AG09309 (cell line): ENCODE data around the gene HINT3.

Experiments used
- DNase-seq: peaks from one replicate; pipeline ENCODE4 v3.0.0-alpha.2; 2010; ENCODE audit warnings: low read depth
- H3K4me3 ChIP-seq: 2 replicates; pipeline ENCODE4 v1.5.1; 2011; ENCODE audit warnings: mild to moderate bottlenecking, low read depth, low read length, moderate library complexity; ENCODE audit not compliant: control insufficient read depth
- TF ChIP-seq, protein P1 (sequence below): IDR thresholded peaks from 2 replicates; pipeline ENCODE4 v1.5.1; 2011; ENCODE audit warnings: mild to moderate bottlenecking, low read depth, low read length, inconsistent platforms; ENCODE audit not compliant: insufficient read depth, control insufficient read depth; ENCODE audit errors: missing control alignments

HINT3 gene

DNA sequence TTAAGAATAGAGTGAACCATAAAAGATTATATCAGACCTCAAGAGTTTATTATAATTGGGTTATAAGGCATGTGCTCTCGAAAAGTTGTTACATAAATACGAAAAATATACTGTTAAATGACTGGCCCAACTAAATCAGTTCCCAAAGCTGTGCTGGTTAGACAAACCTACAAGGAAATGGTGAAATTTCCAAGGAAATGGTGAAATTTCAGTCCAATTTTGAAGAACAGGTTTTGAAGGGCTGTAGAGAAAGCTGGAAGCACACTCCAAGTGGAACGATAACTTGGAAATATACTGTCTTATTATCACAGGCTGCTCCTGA lies 29.4 kb downstream of the HINT3 start:
- peak overlapping the region; percentile 73 for H3K4me3 ChIP-seq
- no peak for DNase-seq
- TF ChIP-seq, protein P1, sequence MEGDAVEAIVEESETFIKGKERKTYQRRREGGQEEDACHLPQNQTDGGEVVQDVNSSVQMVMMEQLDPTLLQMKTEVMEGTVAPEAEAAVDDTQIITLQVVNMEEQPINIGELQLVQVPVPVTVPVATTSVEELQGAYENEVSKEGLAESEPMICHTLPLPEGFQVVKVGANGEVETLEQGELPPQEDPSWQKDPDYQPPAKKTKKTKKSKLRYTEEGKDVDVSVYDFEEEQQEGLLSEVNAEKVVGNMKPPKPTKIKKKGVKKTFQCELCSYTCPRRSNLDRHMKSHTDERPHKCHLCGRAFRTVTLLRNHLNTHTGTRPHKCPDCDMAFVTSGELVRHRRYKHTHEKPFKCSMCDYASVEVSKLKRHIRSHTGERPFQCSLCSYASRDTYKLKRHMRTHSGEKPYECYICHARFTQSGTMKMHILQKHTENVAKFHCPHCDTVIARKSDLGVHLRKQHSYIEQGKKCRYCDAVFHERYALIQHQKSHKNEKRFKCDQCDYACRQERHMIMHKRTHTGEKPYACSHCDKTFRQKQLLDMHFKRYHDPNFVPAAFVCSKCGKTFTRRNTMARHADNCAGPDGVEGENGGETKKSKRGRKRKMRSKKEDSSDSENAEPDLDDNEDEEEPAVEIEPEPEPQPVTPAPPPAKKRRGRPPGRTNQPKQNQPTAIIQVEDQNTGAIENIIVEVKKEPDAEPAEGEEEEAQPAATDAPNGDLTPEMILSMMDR: no peak

DNA sequence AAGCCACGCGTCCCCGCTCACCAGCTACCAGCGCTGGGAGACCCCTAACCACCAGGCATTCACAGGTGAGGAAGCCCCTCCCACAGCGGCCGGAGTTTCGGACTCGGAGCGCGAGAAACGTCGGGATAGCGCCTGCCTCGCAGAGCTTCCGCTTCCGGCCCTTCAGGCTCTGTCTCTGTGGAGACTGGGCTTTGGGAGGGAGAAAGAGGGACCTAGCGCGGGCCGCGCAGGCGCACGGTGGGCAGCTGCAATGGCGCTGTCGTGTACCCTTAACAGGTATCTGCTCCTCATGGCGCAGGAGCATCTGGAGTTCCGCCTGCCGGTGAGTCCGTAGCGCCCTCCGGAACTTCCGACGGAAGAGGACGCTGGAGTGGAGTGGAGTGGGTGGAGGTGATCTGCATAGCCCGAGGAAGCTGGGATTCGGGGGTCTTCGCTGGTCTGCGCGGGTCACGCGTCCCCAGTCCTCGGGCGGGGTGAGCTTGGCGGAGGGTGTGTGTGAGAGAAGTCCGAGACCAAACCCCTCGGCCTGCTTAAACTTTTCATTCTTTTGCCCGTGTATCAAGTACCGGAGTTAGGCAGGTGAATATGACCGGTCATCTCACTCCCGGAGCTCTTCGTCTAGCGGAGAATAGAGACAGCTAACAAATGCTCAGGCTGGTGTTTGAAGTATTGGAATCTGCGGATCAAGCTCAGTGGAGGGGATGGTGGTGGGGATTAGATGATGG lies 29.9 kb downstream of the HINT3 start, which contains the start of gene TRMT11:
TSS of gene TRMT11 (plus strand) at position 240 of the 725 bp plus-strand sequence. CDS start at position 251, 11 bp downstream.
- DNase-seq: no peak
- TF ChIP-seq, protein P1: peak; percentile 5
- H3K4me3 ChIP-seq: peak within 1 kb of the TSS; percentile 73

DNA sequence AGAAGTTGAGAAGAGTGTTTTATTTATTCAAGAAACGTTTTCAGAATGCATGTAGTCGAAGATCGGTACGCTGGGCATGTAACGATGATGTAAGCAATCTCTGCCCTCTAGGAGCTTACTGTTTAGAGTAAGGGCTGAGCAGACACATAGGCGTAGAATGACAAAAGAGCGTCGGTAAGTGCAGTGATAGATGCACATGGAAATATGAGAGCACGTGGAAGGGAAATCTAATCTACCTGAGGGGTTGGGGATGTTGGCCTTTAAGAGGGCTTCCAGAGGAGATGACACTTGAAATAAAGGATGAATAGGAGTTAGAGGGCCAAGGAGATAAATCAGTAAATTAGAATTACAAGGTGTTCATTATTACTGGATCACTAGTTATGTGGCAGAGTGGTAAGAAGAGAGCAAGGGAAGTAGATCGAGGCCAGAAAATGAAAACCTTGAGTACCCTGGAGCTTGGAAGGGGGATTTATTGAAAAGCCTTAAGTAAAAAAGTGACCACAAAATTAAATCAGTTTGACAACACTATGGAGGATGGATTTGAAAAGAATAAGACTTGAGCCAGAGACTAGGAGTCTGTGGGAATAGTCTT lies 30.6 kb downstream of the HINT3 start:
- H3K4me3 ChIP-seq: peak overlapping the region; percentile 73
- TF ChIP-seq, protein P1: no peak
- DNase-seq: no peak

DNA sequence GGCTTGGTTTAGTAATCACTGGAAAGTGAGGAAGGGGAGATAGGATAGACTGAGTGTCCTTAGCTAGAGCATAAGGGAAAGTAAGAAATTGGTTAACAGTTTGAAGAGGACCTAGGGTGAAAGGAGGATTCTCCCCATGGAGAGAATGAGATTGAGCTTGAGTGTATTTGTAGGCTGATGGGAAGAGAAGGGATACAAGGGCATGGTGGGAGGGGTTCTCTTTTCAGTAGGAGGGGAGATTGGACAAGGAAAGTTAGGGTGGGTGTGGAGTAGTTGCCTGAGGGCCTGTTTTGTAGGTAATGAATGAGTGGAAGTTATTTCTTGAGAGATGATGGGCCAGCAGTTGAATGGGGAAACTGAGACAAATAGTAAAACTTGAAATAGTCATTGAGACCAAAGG lies 31.7 kb downstream of the HINT3 start:
- no peak overlapping the region for H3K4me3 ChIP-seq
- TF ChIP-seq, protein P1: no peak

DNA sequence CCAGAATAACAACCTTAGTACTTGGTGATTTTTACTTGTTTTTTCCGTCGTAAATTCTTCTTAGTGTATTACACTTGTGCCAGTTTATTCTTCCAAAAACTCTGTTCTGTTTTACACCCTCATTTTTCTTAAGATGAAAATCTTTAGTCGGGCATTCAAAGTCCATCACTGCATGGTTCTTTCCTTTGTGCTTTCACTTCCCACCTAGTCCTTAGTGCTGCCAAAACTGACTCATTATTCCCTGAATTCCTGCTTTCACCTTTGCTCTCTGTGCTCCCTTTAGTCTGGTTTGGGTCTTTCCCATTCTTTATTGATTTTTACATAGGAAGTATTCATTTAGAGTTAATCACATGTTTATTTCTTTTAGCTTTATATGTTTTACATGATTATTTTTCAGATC lies 33.1 kb downstream of the HINT3 start:
- no peak for DNase-seq
- no peak overlapping the region for H3K4me3 ChIP-seq
- TF ChIP-seq, protein P1: no peak

More for the DNA sequence above, 31.7 kb downstream of the HINT3 start:
- no peak for DNase-seq

DNA sequence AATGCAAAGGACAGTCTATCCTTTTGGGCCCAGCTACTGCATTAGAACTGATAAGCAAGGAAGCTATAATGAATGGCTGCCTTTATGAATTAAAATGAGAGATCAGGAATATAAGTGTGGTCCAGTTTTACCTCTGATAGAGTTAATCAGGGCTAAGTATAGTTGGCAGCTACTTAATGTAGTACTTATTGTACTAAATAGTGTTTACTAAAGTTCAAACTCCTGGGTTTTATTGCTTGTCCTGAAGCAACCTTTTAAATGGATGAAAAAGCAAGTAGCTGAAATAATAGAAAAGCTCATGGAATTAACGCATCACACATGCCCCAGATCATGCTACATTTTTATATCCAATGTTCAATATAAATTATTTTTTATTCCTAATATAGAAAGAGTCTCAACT lies 35.1 kb downstream of the HINT3 start:
- TF ChIP-seq, protein P1: no peak
- H3K4me3 ChIP-seq: no peak overlapping the region

More for the DNA sequence above, 35.1 kb downstream of the HINT3 start:
- DNase-seq: no peak
